Left cardiac atrium (tissue), 4 donors: Measurements from ENCODE around the gene SHISA3. TPM values are rescaled to one million over a fixed set of nuclear protein-coding genes. Genes with fewer than 3 reads are reported as not detected.

Experiments used
- ATAC-seq, 2 donors: fragments of 200-7000 bp; cut with Tn5 transposase; one replicate each; pipeline ENCODE4 v1.9.1; 2020; ENCODE audit warnings: mild to moderate bottlenecking in 2 of 2, moderate library complexity in 2 of 2
- DNase-seq: peaks from one replicate; pipeline ENCODE4 v3.0.0-alpha.2; 2020
- intact Hi-C, 2 donors: fragments of 100-400 bp; cut with DNase I; formaldehyde crosslinking; loops; one replicate each; pipeline versions ENCODE4 v1.14.1 to v1.15.1; 2022 to 2023
- total RNA-seq, 2 donors: library from RNA; stranded (reverse); fragmentation: NEBNext Ultra II Directional; extraction: Animal tissue kit (Norgen Biotek cat#: 25700); gene quantifications; one replicate each; pipeline ENCODE4 v1.2.1, GENCODE V29; 2021
- donor health status: DM: no; HTN: yes; CAD: no.
- donor health status: DM: no; HTN: yes; CAD: no; lungs with severe emphysema.
- donor health status: DM: yes; HTN: yes; CAD: no.
- donor health status: Dilated cardiomyopathy.

Gene SHISA3
- total RNA-seq, 2 donors from 2014 or later: 6.8 to 8.8 TPM

GRCh38 chr4:42425146-42426065 lies 28.1 kb downstream of the SHISA3 start:
- DNase-seq (no peak), ATAC-seq (no peak)
- intact Hi-C loops: no loop called here

GRCh38 chr4:42428036-42428435 lies 30.7 kb downstream of the SHISA3 start:
- ATAC-seq (no peak), DNase-seq (no peak)
- intact Hi-C loops: no loop called here

- intact Hi-C loops: no loop called here
- ATAC-seq: no peak
- DNase-seq: no peak
Measured at GRCh38 chr4:42436928-42437565, 39.8 kb downstream of the SHISA3 start.

- no peak for DNase-seq
Measured at GRCh38 chr4:42440083-42440482, 42.8 kb downstream of the SHISA3 start.

GRCh38 chr4:42442601-42443000 lies 45.3 kb downstream of the SHISA3 start:
- ATAC-seq: no peak
- intact Hi-C loops: no loop called here
- no peak for DNase-seq

More at GRCh38 chr4:42440083-42440482, 42.8 kb downstream of the SHISA3 start:
- intact Hi-C loops: no loop called here
- no peak for ATAC-seq

GRCh38 chr4:42445038-42445437 lies 47.8 kb downstream of the SHISA3 start:
- no peak for DNase-seq
- no peak for ATAC-seq
- intact Hi-C loops: no loop called here

- intact Hi-C loops: no loop called here
Measured at GRCh38 chr4:42446823-42447222, 49.5 kb downstream of the SHISA3 start.

More at GRCh38 chr4:42446823-42447222, 49.5 kb downstream of the SHISA3 start:
- ATAC-seq (no peak), DNase-seq (no peak)

Other genes with a start within 250 kb of the SHISA3 start
- gene BEND4, start 244.8 kb upstream of the SHISA3 start, total RNA-seq: under 1 TPM in 1 of 2 donors, not detected in 1; 0.03 TPM